Mesendoderm (in vitro differentiated cells): Measurements from ENCODE around the gene ATP9A.
"Not testable (repeated sequence)": the region's sequence is repeated elsewhere in the genome, so short reads cannot be mapped to it uniquely, and the experiment has no call there.

ENCODE experiments used
- DNase-seq: peaks from one replicate; pipeline ENCODE4 v3.0.0; 2013
- H2AK5ac ChIP-seq: 2 replicates; pipeline ENCODE4 v1.6.1; 2013; ENCODE audit warnings: low read length, inconsistent platforms
- H2BK120ac ChIP-seq: 2 replicates; pipeline ENCODE4 v1.6.1; 2013; ENCODE audit warnings: low read depth, mild to moderate bottlenecking, low read length, moderate library complexity, mixed read lengths
- H2BK15ac ChIP-seq: replicated peaks from 2 replicates; pipeline ENCODE4 v1.6.1; 2013; ENCODE audit warnings: low read depth, mild to moderate bottlenecking, moderate library complexity
- H2BK5ac ChIP-seq: 2 replicates; pipeline ENCODE4 v1.6.1; 2013; ENCODE audit warnings: low read length, inconsistent platforms
- H3K18ac ChIP-seq: 2 replicates; pipeline ENCODE4 v1.6.1; 2013; ENCODE audit warnings: mild to moderate bottlenecking, low read length, mixed read lengths
- H3K23ac ChIP-seq: one replicate; pipeline ENCODE4 v1.6.1; 2013; ENCODE audit warnings: low read length
- H3K27ac ChIP-seq: 2 replicates; pipeline ENCODE4 v1.5.1; 2013; ENCODE audit warnings: low read depth, mild to moderate bottlenecking, inconsistent platforms, low read length, moderate library complexity
- H3K27me3 ChIP-seq: 2 replicates; pipeline ENCODE4 v1.6.1; 2013; ENCODE audit warnings: low read length, control low read depth, mild to moderate bottlenecking, inconsistent platforms; ENCODE audit not compliant: insufficient read depth, poor library complexity
- H3K36me3 ChIP-seq: 2 replicates; pipeline ENCODE4 v1.6.1; 2013; ENCODE audit warnings: low read length, inconsistent platforms; ENCODE audit not compliant: control insufficient read depth, insufficient read depth
- H3K4ac ChIP-seq: one replicate; pipeline ENCODE4 v1.6.1; 2013; ENCODE audit warnings: low read depth, mild to moderate bottlenecking, low read length, moderate library complexity
- H3K4me1 ChIP-seq: 2 replicates; pipeline ENCODE4 v1.6.1; 2013; ENCODE audit warnings: low read depth, low read length, inconsistent platforms; ENCODE audit not compliant: control insufficient read depth
- H3K4me2 ChIP-seq: 2 replicates; pipeline ENCODE4 v1.6.1; 2013; ENCODE audit warnings: low read length
- H3K4me3 ChIP-seq: 2 replicates; pipeline ENCODE4 v1.5.1; 2013; ENCODE audit warnings: mild to moderate bottlenecking, low read length
- H3K56ac ChIP-seq: one replicate; pipeline ENCODE4 v1.6.1; 2013; ENCODE audit warnings: low read length
- H3K79me1 ChIP-seq: 2 replicates; pipeline ENCODE4 v1.6.1; 2013; ENCODE audit warnings: low read length, inconsistent platforms
- H3K79me2 ChIP-seq: 2 replicates; pipeline ENCODE4 v1.6.1; 2013; ENCODE audit warnings: mild to moderate bottlenecking, low read length; ENCODE audit not compliant: control insufficient read depth, insufficient read depth
- H3K9ac ChIP-seq: 2 replicates; pipeline ENCODE4 v1.6.1; 2013; ENCODE audit warnings: low read length, inconsistent platforms
- H4K5ac ChIP-seq: one replicate; pipeline ENCODE4 v1.6.1; 2013; ENCODE audit warnings: low read length
- H4K8ac ChIP-seq: one replicate; pipeline ENCODE4 v1.6.1; 2013; ENCODE audit warnings: low read depth, mild to moderate bottlenecking, control low read depth, low read length, moderate library complexity
- WGBS: extraction: QIAGEN DNeasy Blood & Tissue Kit; methylation state at CpG from one replicate; pipeline ENCODE4 v1.1.7; 2013; ENCODE audit warnings: low lambda C conversion rate, missing lambda C conversion rate; ENCODE audit not compliant: insufficient coverage; ENCODE audit errors: extremely low coverage; 5-methylcytosine and 5-hydroxymethylcytosine counted together

Gene ATP9A

GRCh38 chr20:51791626-51792025 lies 23.4 kb upstream of the ATP9A start:
- Histone ChIP-seq H3K18ac (no peak overlapping the region), H3K36me3 (peaks cover 32% of the 10 kb centered on the region), H4K5ac (no peak overlapping the region), H3K79me2 (peaks cover 81% of the 10 kb centered on the region), H3K4me1 (peaks cover 13% of the 10 kb centered on the region), H2BK120ac (no peak overlapping the region), H2AK5ac (no peak overlapping the region), H3K56ac (no peak overlapping the region), H2BK5ac (no peak overlapping the region), H3K4me2 (no peak overlapping the region), H3K9ac (no peak overlapping the region), H3K23ac (no peak overlapping the region), H3K79me1 (peaks cover 21% of the 10 kb centered on the region), H4K8ac (no peak overlapping the region), H3K27ac (no peak overlapping the region), H3K27me3 (no peaks in the 10 kb centered on the region), H3K4ac (no peak overlapping the region), H2BK15ac (no peak overlapping the region), H3K4me3 (no peak overlapping the region)
- no CpG with 5 or more reads among the region's 13 CpGs for WGBS
- DNase-seq = no peak

- H3K27ac ChIP-seq = no peak overlapping the region
- H3K9ac ChIP-seq = no peak overlapping the region
- no peak overlapping the region for H4K8ac ChIP-seq
- no peak overlapping the region for H3K56ac ChIP-seq
- no peak overlapping the region for H4K5ac ChIP-seq
- no peak overlapping the region for H3K4me3 ChIP-seq
- no peak overlapping the region for H3K23ac ChIP-seq
- no peak overlapping the region for H2BK120ac ChIP-seq
- no peak overlapping the region for H2BK5ac ChIP-seq
- no peak overlapping the region for H2AK5ac ChIP-seq
- H3K4ac ChIP-seq = no peak overlapping the region
- WGBS = no CpG with 5 or more reads among the region's 17 CpGs
- no peak for DNase-seq
- H3K36me3 ChIP-seq = peaks cover 35% of the 10 kb centered on the region
- no peak overlapping the region for H3K4me2 ChIP-seq
- no peak overlapping the region for H2BK15ac ChIP-seq
- H3K79me1 ChIP-seq = peaks cover 23% of the 10 kb centered on the region
- H3K79me2 ChIP-seq = peaks cover 72% of the 10 kb centered on the region
- peaks cover 9% of the 10 kb centered on the region for H3K4me1 ChIP-seq
- no peak overlapping the region for H3K18ac ChIP-seq
- no peaks in the 10 kb centered on the region for H3K27me3 ChIP-seq
Observed at GRCh38 chr20:51790256-51790655, 22.1 kb upstream of the ATP9A start.

GRCh38 chr20:51789434-51789833 lies 21.2 kb upstream of the ATP9A start:
- no peak overlapping the region for H2AK5ac ChIP-seq
- H3K56ac ChIP-seq = no peak overlapping the region
- no peak overlapping the region for H3K4me2 ChIP-seq
- H3K9ac ChIP-seq = no peak overlapping the region
- peaks cover 23% of the 10 kb centered on the region for H3K79me1 ChIP-seq
- no peak overlapping the region for H3K4me3 ChIP-seq
- peaks cover 65% of the 10 kb centered on the region for H3K79me2 ChIP-seq
- no peak overlapping the region for H2BK120ac ChIP-seq
- H3K23ac ChIP-seq = no peak overlapping the region
- peaks cover 6% of the 10 kb centered on the region for H3K4me1 ChIP-seq
- H3K27ac ChIP-seq = no peak overlapping the region
- H3K4ac ChIP-seq = no peak overlapping the region
- no peak overlapping the region for H4K8ac ChIP-seq
- no peak overlapping the region for H2BK15ac ChIP-seq
- DNase-seq = no peak
- no peak overlapping the region for H3K18ac ChIP-seq
- H2BK5ac ChIP-seq = no peak overlapping the region
- no peaks in the 10 kb centered on the region for H3K27me3 ChIP-seq
- WGBS = no CpG with 5 or more reads among the region's 2 CpGs
- H4K5ac ChIP-seq = no peak overlapping the region
- H3K36me3 ChIP-seq = peaks cover 36% of the 10 kb centered on the region

GRCh38 chr20:51788822-51789221 lies 20.6 kb upstream of the ATP9A start:
- Histone ChIP-seq H4K8ac (no peak overlapping the region), H2BK120ac (no peak overlapping the region), H3K27me3 (no peaks in the 10 kb centered on the region), H4K5ac (no peak overlapping the region), H2AK5ac (no peak overlapping the region), H3K4me1 (peaks cover 3% of the 10 kb centered on the region), H3K4me2 (no peak overlapping the region), H3K79me2 (peaks cover 64% of the 10 kb centered on the region), H3K23ac (no peak overlapping the region), H3K4ac (no peak overlapping the region), H3K18ac (no peak overlapping the region), H3K56ac (no peak overlapping the region), H2BK5ac (no peak overlapping the region), H3K36me3 (peaks cover 39% of the 10 kb centered on the region), H2BK15ac (no peak overlapping the region), H3K27ac (no peak overlapping the region), H3K9ac (no peak overlapping the region), H3K79me1 (peaks cover 23% of the 10 kb centered on the region), H3K4me3 (no peak overlapping the region)
- WGBS = no CpG with 5 or more reads among the region's 14 CpGs
- DNase-seq = no peak

- H3K79me2 ChIP-seq = peaks cover 21% of the 10 kb centered on the region
- H3K4me2 ChIP-seq = no peak overlapping the region
- H4K8ac ChIP-seq = no peak overlapping the region
- H3K27ac ChIP-seq = no peak overlapping the region
- no peaks in the 10 kb centered on the region for H3K4me1 ChIP-seq
- H3K4ac ChIP-seq = no peak overlapping the region
- H3K36me3 ChIP-seq = peaks cover 30% of the 10 kb centered on the region
- H2BK15ac ChIP-seq = no peak overlapping the region
- no peak overlapping the region for H3K18ac ChIP-seq
- H3K56ac ChIP-seq = no peak overlapping the region
- peaks cover 12% of the 10 kb centered on the region for H3K79me1 ChIP-seq
- H3K27me3 ChIP-seq = no peaks in the 10 kb centered on the region
- no peak for DNase-seq
- H3K9ac ChIP-seq = no peak overlapping the region
- H2BK120ac ChIP-seq = no peak overlapping the region
- no peak overlapping the region for H2AK5ac ChIP-seq
- no CpG with 5 or more reads among the region's 15 CpGs for WGBS
- H3K23ac ChIP-seq = no peak overlapping the region
- H2BK5ac ChIP-seq = no peak overlapping the region
- no peak overlapping the region for H4K5ac ChIP-seq
- no peak overlapping the region for H3K4me3 ChIP-seq
Observed at GRCh38 chr20:51784299-51784698, 16.1 kb upstream of the ATP9A start.

- not testable (repeated sequence) for H2AK5ac ChIP-seq, H3K23ac ChIP-seq, H4K5ac ChIP-seq, H3K4me2 ChIP-seq, H3K4ac ChIP-seq, DNase-seq, H3K79me1 ChIP-seq, H3K18ac ChIP-seq, H3K4me1 ChIP-seq, H3K56ac ChIP-seq, H3K27me3 ChIP-seq, H2BK120ac ChIP-seq, H4K8ac ChIP-seq, H2BK15ac ChIP-seq, H3K79me2 ChIP-seq, H3K9ac ChIP-seq, H3K27ac ChIP-seq, H2BK5ac ChIP-seq, H3K4me3 ChIP-seq
- H3K36me3 ChIP-seq = peaks cover 13% of the 10 kb centered on the region
- WGBS = no CpG with 5 or more reads among the region's 4 CpGs
Observed at GRCh38 chr20:51778229-51778759, 10.1 kb upstream of the ATP9A start.
